Measurements from ENCODE around the gene DLEC1.
"Not testable (repeated sequence)": the region's sequence is repeated elsewhere in the genome, so short reads cannot be mapped to it uniquely, and the experiment has no call there.

Gene DLEC1

DNA sequence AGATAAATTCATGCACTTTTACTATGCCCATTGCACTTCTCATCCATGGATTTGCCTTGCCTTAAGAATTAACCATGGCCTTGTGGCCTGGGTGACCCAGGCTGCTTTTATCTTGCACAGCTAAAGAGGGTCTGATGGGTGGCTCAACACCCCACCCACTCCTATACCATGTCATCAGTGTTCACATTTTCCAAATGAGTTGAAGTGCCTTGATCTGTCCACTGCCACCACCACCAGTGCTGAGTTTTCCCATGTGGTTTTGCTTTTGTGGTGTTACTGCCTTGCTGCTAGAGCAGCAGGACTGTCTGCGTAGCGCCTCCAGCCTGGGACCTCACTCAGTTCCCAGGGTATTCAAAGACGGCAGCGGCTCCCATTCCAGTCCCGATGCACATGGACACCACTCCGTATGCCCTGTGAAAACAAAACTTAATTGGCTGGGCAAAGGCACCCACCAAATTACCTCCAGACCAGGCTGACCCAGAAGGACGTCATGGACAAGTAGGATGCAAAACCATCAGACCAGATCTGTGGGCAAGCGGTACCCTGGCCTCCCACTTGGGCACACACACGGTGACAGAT, 83.8 kb downstream of the DLEC1 start:
- no peak for DNase-seq

DNA sequence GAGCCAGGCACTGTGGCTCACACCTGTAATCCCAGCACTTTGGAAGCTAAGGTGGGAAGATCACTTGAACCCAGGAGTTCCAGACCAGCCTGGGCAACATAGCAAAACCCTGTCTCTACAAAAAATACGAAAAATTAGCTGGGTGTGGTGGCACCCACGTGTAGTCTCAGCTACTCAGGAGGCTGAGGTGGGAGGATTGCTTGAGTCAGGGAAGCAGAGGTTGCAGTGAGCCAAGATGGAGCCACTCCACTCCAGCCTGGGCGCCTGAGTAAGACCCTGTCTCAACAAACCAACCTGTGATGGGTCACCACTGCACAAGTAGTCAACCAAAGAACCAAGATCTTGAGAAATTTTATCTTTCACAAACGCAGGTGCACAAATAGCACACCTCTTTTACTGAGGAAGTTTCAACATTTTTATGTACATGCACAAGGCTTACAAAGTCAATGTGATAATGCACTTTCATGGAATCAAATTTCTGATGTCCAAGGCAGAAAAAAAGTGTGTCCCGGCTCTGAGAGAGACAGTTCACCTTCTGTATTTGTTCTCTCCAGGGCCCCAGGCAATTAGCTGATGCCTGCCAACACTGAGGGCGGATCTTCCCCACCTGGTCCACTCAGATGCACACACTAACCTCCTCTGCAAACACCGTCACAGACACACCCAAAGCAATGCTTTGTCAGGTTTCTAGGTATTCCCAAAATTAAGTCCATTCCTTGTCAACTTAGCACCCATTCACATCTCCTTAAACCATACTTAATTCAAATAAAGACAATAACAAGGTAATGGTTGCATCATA, 85.5 kb downstream of the DLEC1 start:
- DNase-seq = no peak

DNA sequence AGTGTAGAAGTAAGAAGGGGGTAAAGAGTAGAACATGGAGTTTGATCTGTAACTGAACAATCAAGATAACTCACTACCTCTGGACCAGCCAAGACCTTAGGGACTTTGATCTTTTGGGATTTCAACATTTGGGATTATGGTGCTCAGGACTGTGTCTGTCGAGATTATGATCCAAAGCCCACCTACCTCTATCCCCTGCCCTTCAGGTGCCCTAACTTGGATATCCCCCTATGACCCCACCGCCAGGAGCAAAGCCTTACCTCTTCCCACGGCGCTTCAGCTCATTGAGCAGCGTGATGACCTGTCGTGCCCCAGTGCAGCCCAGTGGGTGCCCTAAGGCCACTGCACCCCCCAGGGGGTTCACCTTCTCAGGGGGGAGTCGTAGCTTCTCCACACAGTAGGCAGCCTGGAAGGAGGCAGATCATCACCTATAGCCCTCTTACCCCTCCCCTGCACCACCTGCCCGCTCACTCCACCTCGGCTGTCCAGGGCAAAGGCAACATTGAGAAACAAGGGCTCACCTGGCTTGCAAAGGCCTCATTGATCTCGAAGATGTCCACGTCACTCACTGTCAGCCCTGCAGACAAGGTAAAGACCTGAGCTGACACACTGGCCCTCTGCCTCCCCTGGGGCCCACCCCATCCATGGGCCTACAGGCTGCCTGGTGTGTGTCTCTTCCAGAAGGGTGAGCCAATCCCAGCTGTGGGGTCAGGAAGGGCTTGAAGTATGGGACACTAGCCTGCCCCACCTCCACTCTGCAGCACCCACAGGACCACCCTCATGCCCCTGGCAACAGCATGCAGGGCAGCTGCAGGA, 86.5 kb downstream of the DLEC1 start:
- no peak for DNase-seq

DNA sequence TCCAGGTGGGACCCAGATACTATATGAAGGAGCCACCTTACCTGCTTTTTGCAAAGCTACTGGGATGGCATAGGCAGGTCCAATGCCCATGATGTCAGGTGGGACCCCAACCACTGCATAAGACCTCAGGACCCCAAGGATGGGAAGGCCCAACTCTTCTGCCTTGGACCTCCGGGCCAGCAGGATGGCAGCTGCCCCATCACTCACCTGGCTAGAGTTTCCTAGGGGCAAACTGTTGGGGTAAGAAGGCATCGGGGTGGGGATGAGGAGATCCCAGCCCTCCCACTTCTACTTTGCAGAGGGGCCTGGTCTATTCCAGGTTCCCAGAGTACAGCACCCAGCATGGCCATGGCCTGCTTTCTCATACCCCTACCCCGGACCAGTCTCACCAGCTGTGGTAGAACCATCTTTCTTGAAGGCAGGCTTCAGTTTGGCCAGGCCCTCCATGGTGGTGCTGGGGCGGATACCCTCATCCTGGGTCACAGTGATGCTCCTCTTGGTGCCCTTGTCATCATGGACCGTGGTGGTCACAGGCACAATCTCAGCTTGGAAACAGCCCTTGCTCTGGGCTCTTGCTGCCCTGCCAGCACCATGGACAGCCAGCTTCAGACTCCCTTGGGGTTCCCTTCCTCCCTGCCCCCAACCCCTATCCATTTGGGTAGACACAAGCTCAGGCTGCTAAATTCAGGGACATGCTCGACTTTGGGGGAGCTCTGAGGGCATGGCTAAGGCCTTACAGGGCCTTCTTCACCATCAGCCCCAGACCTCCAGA, 87.3 kb downstream of the DLEC1 start:
- no peak for DNase-seq

DNA sequence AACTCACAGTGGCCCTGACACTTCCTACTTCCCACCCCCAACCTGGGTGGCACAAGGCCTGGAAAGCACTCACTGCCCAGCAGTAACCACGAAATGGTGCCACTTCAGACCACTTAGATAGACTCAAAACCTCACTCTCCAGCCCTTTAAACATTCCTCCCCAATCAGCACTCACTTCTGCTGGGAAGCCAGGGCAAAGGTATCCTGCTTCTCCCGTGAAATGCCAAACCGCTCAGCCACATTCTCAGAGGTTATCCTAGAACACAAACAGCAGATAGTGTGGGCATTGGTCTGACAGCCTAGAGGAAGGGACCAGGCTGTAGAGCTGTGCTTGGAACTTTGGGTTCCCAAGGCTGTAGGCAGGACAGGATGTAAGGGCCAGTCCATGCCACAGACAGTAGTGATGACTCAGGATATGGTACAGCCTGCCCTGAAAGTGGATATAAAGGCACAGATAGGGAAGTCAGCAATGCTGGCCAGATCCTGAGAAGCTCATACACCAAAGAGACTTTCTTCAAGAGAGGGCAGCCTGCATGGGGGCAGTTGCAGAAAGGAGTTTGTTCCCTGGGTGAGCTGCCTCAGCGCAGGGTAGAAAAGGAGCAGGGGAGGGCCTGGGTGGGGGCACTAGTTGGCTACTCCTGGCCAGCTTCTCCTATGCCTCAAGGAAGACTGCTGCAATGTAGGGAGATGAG, 88.7 kb downstream of the DLEC1 start:
- DNase-seq = no peak

DNA sequence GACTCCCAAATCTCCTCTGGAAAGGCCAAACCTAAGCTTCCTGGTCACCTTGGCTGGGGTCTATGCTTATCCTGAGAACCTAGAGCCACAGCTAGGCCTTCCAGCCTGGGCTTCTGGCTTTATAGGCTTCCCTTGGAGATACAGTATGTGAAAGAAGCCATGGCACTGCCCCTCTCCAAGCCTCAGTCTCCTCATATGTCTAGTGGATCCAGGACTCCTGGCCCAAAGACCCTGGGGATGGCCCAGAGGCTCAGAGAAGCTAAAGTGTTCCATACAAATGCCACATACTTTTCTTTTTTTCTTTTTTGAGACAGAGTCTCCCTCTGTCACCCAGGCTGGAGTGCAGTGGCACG, 89.3 kb downstream of the DLEC1 start:
- no peak for DNase-seq

DNA sequence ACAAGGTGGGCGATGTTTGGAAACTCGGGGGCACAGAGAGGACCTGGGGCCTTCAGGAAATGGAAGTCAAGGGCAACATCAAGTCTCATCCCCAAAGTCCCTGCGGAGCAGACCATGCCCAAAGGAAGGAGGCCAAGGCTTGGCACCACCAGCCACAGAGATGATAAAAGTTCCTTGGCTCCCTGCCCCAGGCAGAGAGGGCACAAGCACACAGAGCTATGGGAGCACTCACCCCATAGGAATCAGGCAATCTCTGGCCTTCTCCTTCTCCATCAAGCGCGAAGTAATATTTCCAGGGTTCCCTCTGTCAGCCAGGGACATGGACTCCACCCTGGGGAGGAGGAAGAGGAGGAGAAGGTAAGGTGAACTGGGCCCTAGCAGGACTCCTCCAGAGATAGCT, 90.0 kb downstream of the DLEC1 start:
- no peak for DNase-seq

DNA sequence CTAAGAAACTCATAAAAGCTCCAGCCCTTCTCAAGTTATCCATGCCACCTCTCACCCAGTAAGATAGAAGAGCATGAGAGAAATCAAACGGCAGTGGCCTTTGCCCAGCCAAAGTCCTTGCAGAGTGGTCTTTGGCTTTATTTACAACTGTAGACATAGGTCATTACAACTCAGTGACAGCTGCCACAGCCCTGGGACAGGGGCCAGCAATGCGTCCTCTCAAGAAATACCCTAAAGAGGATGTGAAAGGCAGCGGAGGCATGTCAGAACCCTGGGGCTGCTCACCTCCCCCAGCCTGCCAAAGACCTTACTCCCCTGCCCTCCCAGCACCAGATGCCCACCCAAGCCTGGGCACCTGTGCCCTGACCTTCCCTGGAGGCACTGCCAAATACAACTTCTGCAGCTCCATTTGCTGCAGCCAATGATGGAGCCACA, 91.6 kb downstream of the DLEC1 start:
- no peak for DNase-seq

DNA sequence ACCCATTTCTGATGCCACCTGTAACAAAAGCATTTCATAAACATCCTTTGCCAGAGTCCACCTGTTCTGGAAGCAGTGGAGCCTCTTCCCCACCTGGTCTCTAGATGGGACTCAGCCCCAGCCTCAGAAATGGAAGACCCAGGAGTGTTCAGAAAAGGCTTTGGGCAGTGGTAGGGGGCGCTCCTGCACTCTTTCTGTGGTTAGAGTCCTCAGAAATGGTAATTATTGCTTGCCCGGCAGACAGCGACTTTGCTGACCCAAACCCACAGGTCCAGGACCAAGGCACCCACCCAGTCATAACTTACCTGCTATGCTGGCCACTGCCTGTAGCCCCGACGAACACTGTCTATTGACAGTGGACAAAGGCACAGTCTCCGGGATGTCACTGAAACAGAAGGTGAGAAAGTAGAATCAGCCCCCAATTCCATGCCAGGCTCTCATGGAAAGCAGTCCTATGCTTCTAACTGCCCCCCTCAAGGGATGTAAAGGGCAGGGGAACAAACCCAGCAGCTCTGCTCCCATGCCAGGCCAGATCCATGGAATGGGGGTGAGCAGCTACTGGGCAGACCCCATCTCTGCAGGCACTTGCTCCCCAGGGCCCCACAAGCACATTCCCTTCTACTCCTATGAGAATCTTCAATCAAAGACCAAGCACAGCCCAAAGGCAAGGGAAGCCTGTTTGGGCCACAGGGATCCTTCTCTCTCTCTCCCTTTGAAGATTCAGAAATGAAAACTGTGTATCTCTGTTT, 92.8 kb downstream of the DLEC1 start:
- no peak for DNase-seq

DNA sequence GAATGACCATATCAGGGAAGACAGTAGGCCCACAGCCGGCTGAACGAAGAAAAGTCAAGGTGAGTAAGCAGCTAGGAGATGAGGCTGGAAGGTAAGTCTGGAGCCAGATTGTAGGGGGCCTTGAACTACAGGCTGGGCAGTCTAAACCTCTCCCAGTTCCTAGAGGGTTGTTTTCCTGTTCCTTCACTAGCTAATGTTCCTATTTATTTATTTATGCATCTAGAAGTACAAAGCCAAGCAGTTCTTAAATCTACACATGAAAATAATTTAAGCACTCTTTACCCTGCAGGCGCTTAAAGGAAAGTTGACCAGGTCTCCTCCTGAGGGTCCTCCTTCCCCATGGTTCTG, 94.2 kb downstream of the DLEC1 start:
- DNase-seq = no peak

DNA sequence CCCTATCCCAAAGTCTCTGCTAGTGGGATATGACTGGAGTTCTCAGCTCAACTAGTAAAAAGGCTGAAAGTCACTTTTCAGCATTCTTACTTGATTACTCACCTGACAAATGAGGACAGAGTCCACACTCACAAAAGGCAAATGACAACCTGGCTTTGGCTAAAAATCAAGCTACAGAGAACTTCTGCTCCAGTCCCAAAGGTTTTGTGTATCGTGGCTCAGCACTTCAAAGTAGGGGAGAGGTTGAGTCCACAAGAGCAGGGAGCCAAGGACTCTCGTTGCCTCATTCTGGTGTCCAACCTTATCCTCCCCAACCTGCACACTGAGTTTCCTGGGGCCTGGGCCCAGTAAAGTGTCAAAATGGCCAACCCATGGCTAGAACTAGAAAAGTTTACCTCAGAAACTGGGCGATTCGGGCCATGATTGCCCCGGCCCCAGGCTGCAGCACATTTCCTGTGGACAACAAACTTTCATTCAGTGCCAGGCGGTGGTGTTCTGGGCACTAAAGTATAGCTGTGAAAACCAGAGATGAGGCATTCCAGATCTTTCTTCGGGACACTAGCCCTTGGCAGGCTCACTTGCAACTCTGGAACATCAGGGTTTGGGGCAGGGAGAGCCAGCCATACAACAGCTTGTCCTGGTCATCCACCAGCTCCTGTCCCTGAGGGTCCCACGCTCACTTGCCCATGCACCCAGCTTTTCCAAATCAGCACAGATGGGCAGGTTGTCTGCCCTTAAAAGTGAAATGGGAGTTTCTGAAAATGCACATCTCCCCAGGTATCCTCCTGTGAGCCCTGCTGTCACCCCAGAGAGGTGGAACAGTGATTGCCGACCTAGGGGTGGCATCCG, 94.8 kb downstream of the DLEC1 start:
- no peak for DNase-seq

DNA sequence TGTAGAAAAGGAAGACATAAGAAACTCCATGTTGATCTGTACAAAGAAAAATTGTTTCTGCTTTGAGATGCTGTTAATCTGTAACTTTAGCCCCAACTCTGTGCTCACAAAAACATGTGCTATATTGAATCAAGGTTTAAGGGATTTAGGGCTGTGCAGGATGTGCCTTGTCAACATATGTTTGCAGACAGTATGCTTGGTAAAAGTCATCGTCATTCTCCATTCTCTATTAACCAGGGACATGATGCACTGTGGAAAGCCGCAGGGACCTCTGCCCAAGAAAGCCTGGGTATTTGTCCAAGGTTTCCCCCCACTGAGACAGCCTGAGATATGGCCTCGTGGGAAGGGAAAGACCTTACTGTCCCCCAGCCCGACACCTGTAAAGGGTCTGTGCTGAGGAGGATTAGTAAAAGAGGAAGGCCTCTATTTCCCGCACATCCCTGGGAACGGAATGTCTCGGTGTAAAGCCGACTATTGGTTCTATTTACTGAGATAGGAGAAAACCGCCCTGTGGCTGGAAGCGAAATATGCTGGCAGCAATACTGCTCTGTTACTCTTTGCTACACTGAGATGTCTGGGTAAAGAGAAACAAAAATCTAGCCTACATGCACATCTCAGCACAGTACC, 95.6 kb downstream of the DLEC1 start:
- not testable (repeated sequence) for DNase-seq

DNA sequence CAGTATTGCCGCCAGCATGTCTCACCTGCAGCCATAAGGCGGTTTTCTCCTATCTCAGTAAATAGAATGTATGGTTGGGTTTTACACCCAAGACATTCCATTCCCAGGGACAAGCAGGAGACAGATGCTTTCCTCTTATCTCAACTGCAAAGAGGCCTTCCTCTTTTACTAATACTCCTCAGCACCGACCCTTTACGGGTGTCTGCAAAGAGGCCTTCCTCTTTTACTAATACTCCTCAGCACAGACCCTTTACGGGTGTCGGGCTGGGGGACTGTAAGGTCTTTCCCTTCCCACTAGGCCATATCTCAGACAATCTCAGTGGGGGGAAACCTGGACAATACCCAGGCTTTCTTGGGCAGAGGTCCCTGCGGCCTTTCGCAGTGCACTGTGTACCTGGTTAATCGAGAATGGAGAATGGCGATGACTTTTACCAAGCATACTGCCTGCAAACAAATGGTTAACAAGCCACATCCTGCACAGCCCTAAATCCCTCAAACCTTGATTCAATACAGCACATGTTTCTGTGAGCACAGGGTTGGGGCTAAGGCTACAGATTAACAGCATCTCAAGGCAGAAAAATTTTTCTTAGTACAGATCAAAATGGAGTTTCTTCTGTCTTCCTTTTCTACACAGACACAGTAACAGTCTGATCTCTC, 96.7 kb downstream of the DLEC1 start:
- peak in 2 of 5 experiments; percentile 19 to 84 for DNase-seq

DNA sequence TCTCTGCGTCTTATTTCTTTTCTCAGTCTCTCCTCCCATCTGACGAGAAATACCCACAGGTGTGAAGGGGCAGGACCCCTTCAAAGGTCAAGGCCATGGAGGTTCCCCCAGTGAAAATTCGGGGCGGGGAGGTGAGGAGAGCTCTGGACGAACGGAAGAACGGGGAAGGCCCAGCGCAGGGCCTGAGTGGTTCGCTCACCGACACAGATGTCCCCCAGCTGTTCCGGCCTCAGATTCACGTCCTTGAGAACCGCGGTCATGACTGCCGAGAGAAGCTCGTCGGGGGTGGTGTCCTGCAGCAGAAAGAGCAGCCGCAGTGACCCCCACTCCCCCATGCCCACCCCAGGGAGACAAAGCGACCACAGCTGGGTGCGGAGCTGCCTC, 97.4 kb downstream of the DLEC1 start:
- DNase-seq = peak in 1 of 5 experiments; percentile 25

DNA sequence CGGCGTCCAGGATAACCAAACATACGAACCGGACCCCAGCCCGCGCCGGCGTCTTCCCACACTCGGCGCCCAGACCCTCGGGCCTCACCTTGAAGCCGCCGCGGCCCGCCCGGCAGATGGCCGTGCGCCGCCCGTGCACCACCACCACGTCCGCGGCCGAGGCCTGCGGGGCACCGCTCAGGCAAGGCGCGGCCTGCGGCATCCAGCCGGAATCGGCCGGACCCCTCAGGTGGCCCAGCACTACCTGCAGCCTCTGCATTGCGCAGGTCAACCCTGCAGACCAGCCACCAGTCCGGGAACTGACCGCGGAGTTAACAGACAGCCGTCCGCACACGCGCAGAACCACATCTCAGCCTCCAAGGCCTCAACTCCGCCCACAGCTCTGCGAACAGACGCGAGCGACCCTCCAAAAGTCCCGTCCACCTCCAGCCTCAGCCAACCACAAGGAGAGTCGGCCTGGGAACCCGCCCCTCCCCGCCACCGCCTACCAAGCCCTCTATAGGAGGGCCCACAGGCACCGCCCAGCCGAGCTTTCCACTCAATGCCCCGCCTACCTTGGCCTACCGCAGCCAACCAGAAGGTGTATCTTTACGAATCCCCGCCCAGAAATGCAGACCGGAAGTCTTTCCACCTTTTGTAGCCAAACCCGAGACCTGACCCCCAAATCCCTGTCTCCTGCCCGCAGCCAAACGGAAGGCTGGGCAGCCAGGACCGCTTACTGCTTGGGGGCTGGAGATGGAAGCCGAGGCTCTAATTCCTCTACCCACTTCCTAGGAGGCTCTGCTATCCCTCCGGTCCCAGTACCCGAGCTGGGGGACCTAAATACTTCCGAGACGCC, 98.0 kb downstream of the DLEC1 start, which contains the start of gene ACAA1:
Gene ACAA1 (minus strand): TSS at position 351 of the 838 bp plus-strand sequence. CDS start 92 bp downstream, at position 259.
- peak; percentile 92 to 98 (median 95) for DNase-seq

DNA sequence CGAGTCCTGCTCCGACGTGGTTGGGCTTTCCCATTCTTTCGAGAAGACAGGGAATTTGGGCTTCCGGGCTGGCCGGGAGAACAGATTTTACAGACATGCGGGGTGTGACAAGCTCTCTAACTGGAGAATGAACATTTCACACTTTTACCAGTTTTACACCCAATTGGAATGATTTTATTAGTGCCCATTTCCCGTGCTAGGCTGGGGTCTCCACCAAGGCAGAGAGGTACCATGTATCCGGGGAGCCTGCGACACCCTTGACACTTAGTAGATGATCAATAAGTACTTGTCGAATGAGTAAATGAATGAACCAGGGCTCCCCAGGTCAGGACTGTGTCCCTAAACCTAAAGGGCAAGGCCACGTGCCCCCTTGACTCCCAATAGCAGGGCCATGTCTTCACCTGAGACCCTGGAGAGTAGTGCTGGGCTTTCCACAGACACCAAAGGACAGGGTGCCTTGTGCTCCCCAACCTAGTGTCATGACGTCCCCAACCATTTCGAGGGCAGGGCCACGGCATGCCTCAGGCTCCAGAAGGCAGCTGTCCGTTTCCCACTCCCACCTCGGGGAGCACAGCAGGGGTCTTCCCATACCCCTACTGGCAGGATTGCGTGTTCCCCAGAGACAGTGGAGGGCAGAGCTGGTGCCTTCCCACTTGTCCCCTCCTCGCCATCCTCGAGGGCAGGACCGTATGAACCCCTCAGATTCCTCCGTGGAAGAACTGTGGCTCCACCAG, 98.8 kb downstream of the DLEC1 start:
- peak in 1 of 5 experiments; percentile 34 for DNase-seq

DNA sequence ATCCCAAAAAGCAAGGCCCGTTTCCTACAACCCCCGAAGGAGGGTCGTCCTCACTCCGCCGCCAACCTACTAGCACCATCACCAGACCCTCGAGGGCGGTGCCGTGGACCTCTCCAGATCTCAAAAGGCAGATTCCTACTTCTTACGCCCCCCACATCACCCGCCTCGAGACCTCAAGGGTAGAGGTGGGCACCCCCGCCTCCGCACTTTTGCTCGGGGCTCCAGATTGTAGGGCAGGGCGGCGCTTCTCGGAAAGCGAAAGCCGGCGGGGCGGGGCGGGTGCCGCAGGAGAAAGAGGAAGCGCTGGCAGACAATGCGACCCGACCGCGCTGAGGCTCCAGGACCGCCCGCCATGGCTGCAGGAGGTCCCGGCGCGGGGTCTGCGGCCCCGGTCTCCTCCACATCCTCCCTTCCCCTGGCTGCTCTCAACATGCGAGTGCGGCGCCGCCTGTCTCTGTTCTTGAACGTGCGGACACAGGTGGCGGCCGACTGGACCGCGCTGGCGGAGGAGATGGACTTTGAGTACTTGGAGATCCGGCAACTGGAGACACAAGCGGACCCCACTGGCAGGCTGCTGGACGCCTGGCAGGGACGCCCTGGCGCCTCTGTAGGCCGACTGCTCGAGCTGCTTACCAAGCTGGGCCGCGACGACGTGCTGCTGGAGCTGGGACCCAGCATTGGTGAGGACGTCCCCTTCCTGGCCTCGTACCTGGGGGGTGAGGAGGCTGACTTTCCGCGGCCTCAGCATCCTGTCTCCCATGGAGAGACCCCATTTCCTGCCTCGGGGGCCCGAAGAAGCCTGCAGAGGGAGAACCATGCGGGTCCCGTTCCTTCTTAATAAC, 99.6 kb downstream of the DLEC1 start, which contains the start of gene MYD88:
Gene MYD88 (plus strand): TSS at position 313 of the 842 bp plus-strand sequence. CDS start 40 bp downstream, at position 353.
- DNase-seq = peak; percentile 65 to 88 (median 80)
